Activated T-cell treated with anti-CD3 and anti-CD28 coated beads, Interleukin-2, amount 50 U/mL, for 24 hours (primary cell): ENCODE measurements around the gene PLAAT3.
A peak's percentile ranks its signal among the peaks of the same experiment; 100 is the strongest.
"Not testable (repeated sequence)": the region's sequence is repeated elsewhere in the genome, so short reads cannot be mapped to it uniquely, and the experiment has no call there.

Source experiments
- DNase-seq: peaks from one replicate; pipeline ENCODE4 v3.0.0-alpha.2; 2020
- H3K27ac Mint-ChIP-seq: 2 replicates; pipeline ENCODE4 v1.8.0; 2020; ENCODE audit warnings: mild to moderate bottlenecking, mixed read lengths
- H3K27me3 Mint-ChIP-seq: 2 replicates; pipeline ENCODE4 v1.8.0; 2020; ENCODE audit warnings: mixed read lengths
- H3K36me3 Mint-ChIP-seq: 2 replicates; pipeline ENCODE4 v1.8.0; 2020; ENCODE audit warnings: low read depth, mixed read lengths
- H3K4me1 Mint-ChIP-seq: 2 replicates; pipeline ENCODE4 v1.8.0; 2020; ENCODE audit warnings: low read depth, mixed read lengths
- H3K4me3 Mint-ChIP-seq: 2 replicates; pipeline ENCODE4 v1.8.0; 2020; ENCODE audit warnings: mild to moderate bottlenecking, moderate library complexity, mixed read lengths
- H3K9me3 Mint-ChIP-seq: 2 replicates; pipeline ENCODE4 v1.8.0; 2020; ENCODE audit warnings: mixed read lengths

The PLAAT3 gene

GRCh38 chr11:63616953-63617352 is 2.7 kb upstream of the PLAAT3 start:
- H3K4me3 Mint-ChIP-seq, result no peak overlapping the region
- no peaks in the 10 kb centered on the region for H3K27me3 Mint-ChIP-seq
- peaks cover 19% of the 10 kb centered on the region for H3K4me1 Mint-ChIP-seq
- H3K27ac Mint-ChIP-seq, result no peak overlapping the region
- DNase-seq, result no peak
- no peaks in the 10 kb centered on the region for H3K36me3 Mint-ChIP-seq
- no peaks in the 10 kb centered on the region for H3K9me3 Mint-ChIP-seq

DNA sequence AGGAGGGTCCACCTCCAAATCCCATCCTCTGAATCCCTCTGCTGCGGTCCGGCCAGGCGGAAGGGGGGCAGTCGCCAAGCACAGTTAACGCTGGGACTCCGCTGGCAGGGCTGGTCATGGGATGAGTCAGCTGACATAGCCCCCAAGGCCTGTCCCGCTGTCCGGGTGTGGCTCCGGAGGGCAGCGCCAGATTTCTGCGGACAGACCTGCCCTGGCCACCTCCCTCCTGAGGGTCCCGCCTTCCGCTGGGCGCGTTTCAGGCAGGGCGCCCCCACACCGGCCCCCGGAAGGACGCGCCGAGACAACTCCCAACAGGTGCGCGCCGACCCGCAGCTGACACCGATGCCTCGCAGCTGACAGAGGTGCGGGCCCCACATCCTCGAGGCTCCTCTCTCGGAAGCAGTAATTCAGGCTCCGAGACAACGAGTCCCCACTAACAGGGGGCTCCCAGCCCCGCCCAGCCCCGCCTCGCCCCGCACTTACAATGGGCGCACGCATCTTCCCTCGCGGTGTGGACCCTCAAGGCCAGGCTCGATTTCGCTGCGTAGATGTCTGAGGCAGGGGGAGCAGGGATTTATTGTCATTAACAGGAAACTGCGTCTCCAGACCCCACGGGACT is 607 bp downstream of the PLAAT3 start:
- no peaks in the 10 kb centered on the region for H3K9me3 Mint-ChIP-seq
- H3K4me3 Mint-ChIP-seq, result peak overlapping the region; percentile 78
- H3K4me1 Mint-ChIP-seq, result peaks cover 24% of the 10 kb centered on the region
- peak; percentile 51 for DNase-seq
- peak overlapping the region; percentile 37 for H3K27ac Mint-ChIP-seq
- no peaks in the 10 kb centered on the region for H3K27me3 Mint-ChIP-seq
- H3K36me3 Mint-ChIP-seq, result no peaks in the 10 kb centered on the region

DNA sequence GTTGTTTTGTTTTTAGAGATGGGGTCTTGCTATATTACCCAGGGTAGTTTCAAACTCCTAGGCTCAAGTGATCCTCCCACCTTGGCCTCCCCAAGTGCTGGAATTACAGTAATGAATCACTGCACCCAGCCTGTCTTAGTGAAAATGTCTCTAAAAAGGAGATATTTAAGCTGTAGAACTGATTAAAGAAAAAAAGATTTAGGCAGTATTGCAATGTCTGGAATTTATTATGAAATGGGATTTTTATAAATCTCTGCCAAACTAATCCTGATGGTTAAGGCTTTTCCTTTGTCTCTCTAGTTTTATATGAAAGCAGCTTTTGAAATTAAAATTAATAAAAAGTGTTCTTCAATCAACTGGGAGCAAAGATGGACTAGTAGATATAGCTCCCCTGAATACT is 2.1 kb downstream of the PLAAT3 start:
- Mint-ChIP-seq H3K4me3 (no peak overlapping the region), H3K27me3 (no peaks in the 10 kb centered on the region), H3K27ac (no peak overlapping the region), H3K9me3 (no peaks in the 10 kb centered on the region), H3K36me3 (no peaks in the 10 kb centered on the region), H3K4me1 (peaks cover 26% of the 10 kb centered on the region)
- DNase-seq, result no peak

GRCh38 chr11:63611395-63611747 is 2.9 kb downstream of the PLAAT3 start:
- Mint-ChIP-seq H3K27me3 (no peaks in the 10 kb centered on the region), H3K4me3 (no peak overlapping the region), H3K27ac (no peak overlapping the region), H3K9me3 (no peaks in the 10 kb centered on the region), H3K4me1 (peaks cover 26% of the 10 kb centered on the region), H3K36me3 (no peaks in the 10 kb centered on the region)
- no peak for DNase-seq

GRCh38 chr11:63610604-63611394 is 3.4 kb downstream of the PLAAT3 start:
- Mint-ChIP-seq H3K27ac (no peak overlapping the region), H3K27me3 (no peaks in the 10 kb centered on the region), H3K4me1 (peaks cover 26% of the 10 kb centered on the region), H3K4me3 (no peak overlapping the region), H3K36me3 (no peaks in the 10 kb centered on the region), H3K9me3 (no peaks in the 10 kb centered on the region)
- no peak for DNase-seq

DNA sequence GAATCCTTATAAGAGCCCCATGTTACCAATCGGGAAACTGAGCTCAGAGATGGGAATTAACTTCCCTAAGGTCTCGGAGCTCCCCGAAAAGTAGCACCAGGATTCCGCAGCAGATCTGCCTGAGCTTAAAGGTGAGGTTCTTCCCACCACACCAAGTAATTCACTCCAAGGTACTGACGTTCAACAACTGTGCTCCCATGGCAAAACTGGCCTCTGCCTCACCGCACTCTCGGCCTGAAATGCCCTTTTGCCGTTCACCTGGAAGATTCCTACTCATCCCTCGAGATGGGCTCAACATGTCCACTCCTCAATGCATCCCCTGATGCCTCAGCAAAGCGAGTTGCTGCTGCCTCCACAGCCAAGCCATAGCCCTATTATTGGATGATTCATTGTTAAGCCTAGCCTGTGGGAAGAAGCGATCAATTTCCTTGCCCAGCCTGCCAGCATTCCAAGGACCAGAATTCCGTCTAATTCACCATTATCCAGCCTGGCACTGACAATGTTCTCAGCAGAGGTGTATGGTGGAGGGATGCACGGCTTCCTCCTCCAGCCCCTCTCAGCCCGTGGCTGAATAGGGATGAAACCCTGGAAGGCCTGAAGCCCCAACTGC is 4.2 kb downstream of the PLAAT3 start:
- Mint-ChIP-seq H3K27me3 (no peaks in the 10 kb centered on the region), H3K36me3 (no peaks in the 10 kb centered on the region), H3K27ac (no peak overlapping the region), H3K4me3 (no peak overlapping the region), H3K9me3 (no peaks in the 10 kb centered on the region), H3K4me1 (peaks cover 26% of the 10 kb centered on the region)
- no peak for DNase-seq

- peaks cover 25% of the 10 kb centered on the region for H3K4me1 Mint-ChIP-seq
- H3K4me3 Mint-ChIP-seq, result no peak overlapping the region
- no peaks in the 10 kb centered on the region for H3K9me3 Mint-ChIP-seq
- H3K36me3 Mint-ChIP-seq, result no peaks in the 10 kb centered on the region
- H3K27me3 Mint-ChIP-seq, result no peaks in the 10 kb centered on the region
- DNase-seq, result no peak
- H3K27ac Mint-ChIP-seq, result peak overlapping the region; percentile 74
Measured at GRCh38 chr11:63609536-63609935, 4.7 kb downstream of the PLAAT3 start.

- Mint-ChIP-seq H3K4me3 (no peak overlapping the region), H3K36me3 (no peaks in the 10 kb centered on the region), H3K4me1 (peaks cover 19% of the 10 kb centered on the region), H3K27ac (no peak overlapping the region), H3K27me3 (no peaks in the 10 kb centered on the region), H3K9me3 (no peaks in the 10 kb centered on the region)
- no peak for DNase-seq
Measured at GRCh38 chr11:63608353-63609345, 5.6 kb downstream of the PLAAT3 start.

DNA sequence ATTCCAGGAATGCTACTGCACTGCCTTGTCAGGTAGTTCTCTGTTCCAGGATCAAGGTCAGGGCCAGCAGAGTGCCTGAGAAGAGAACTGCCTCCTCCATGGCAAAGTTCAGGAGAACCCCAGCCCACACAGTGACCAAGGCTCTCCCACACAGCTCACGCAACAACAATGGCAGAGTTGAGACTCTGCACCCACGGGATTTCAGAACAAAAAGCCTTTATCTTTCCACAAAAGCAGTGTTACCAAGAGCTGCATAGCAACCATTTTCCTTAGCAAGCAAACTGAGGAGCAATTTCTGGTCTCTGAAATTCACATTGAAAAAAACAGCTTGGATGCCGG is 11.1 kb downstream of the PLAAT3 start:
- H3K27ac Mint-ChIP-seq, result no peak overlapping the region
- H3K4me1 Mint-ChIP-seq, result peaks cover 5% of the 10 kb centered on the region
- no peaks in the 10 kb centered on the region for H3K36me3 Mint-ChIP-seq
- H3K27me3 Mint-ChIP-seq, result no peaks in the 10 kb centered on the region
- no peak overlapping the region for H3K4me3 Mint-ChIP-seq
- DNase-seq, result no peak
- no peaks in the 10 kb centered on the region for H3K9me3 Mint-ChIP-seq

GRCh38 chr11:63602290-63603179 is 11.7 kb downstream of the PLAAT3 start:
- H3K27me3 Mint-ChIP-seq, H3K4me3 Mint-ChIP-seq, H3K36me3 Mint-ChIP-seq, DNase-seq, H3K27ac Mint-ChIP-seq, H3K4me1 Mint-ChIP-seq, H3K9me3 Mint-ChIP-seq: not testable (repeated sequence)

- H3K27me3 Mint-ChIP-seq, result no peaks in the 10 kb centered on the region
- no peaks in the 10 kb centered on the region for H3K36me3 Mint-ChIP-seq
- no peak overlapping the region for H3K4me3 Mint-ChIP-seq
- H3K27ac Mint-ChIP-seq, result no peak overlapping the region
- peaks cover 5% of the 10 kb centered on the region for H3K4me1 Mint-ChIP-seq
- H3K9me3 Mint-ChIP-seq, result no peaks in the 10 kb centered on the region
- no peak for DNase-seq
Measured at GRCh38 chr11:63599211-63600122, 14.8 kb downstream of the PLAAT3 start.

DNA sequence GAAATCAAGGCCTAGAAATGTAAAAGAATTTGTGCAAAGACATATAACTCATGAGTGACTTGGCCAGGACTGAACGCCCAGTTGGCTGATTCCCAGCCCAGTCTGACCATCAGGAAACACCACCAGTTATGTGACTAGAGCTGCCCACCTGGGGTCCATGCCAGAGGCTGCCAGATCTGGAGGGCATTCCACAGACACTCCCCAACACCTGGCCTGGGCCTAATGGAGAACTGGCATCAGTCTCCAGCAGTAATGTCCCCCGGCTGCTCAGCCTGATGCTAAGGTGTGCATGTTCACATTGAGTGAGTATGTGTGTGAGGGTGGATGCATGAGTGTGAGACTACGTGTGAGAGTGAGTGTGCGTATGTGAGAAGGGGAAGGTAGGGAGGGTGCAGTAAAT is 15.7 kb downstream of the PLAAT3 start:
- no peak for DNase-seq
- Mint-ChIP-seq H3K4me3 (no peak overlapping the region), H3K9me3 (no peaks in the 10 kb centered on the region), H3K4me1 (peaks cover 5% of the 10 kb centered on the region), H3K27me3 (no peaks in the 10 kb centered on the region), H3K27ac (no peak overlapping the region), H3K36me3 (no peaks in the 10 kb centered on the region)

DNA sequence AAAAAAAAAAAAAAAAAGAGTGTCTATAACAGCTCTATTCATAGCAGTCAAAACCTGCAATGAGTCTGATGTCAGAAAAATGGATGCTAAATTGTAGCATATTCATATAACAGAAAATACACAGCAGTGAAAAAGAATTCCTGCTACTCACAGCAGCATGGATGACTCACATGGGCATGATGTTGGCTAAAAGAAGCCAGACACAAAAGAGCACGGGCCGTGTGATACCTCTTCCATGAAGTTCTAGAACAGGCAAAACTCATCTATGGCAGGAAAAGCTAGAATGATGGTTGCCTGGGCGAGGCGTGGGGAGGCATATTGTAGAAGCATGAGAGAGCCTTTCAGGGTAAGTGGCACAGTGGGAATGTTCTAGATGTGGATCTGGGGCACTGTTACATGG is 18.9 kb downstream of the PLAAT3 start:
- no peaks in the 10 kb centered on the region for H3K9me3 Mint-ChIP-seq
- no peaks in the 10 kb centered on the region for H3K27me3 Mint-ChIP-seq
- no peaks in the 10 kb centered on the region for H3K4me1 Mint-ChIP-seq
- no peak overlapping the region for H3K4me3 Mint-ChIP-seq
- DNase-seq, result no peak
- H3K36me3 Mint-ChIP-seq, result no peaks in the 10 kb centered on the region
- H3K27ac Mint-ChIP-seq, result no peak overlapping the region
